Neural progenitor cell (in vitro differentiated cells): Measurements from ENCODE around the gene SENP1. TPM values are rescaled to one million over a fixed set of nuclear protein-coding genes. Genes with fewer than 3 reads are reported as not detected.

Source experiments
- DNase-seq: peaks from one replicate; pipeline ENCODE4 v3.0.0-alpha.2; 2016; ENCODE audit warnings: low spot score
- H2AFZ ChIP-seq: fragments of 200-600 bp; sonication (generic); replicated peaks from 2 replicates; pipeline ENCODE4 v1.6.1; 2016; ENCODE audit warnings: antibody characterized with exemption
- H3F3A ChIP-seq: fragments of 200-600 bp; sonication (generic); 2 replicates; pipeline ENCODE4 v1.6.1; 2016; ENCODE audit warnings: antibody characterized with exemption, low read depth
- H3K27ac ChIP-seq: fragments of 200-600 bp; sonication (generic); 2 replicates; pipeline ENCODE4 v1.5.1; 2016; ENCODE audit warnings: mild to moderate bottlenecking
- H3K27me3 ChIP-seq: fragments of 200-600 bp; sonication (generic); 2 replicates; pipeline ENCODE4 v1.6.1; 2016; ENCODE audit warnings: mild to moderate bottlenecking, moderate library complexity
- H3K36me3 ChIP-seq: fragments of 200-600 bp; sonication (generic); 2 replicates; pipeline ENCODE4 v1.5.1; 2016
- H3K4me1 ChIP-seq: fragments of 200-600 bp; sonication (generic); 2 replicates; pipeline ENCODE4 v1.6.1; 2016; ENCODE audit warnings: mixed run types
- H3K4me2 ChIP-seq: fragments of 200-600 bp; sonication (generic); 2 replicates; pipeline ENCODE4 v1.6.1; 2016
- H3K4me3 ChIP-seq: fragments of 200-600 bp; sonication (generic); 2 replicates; pipeline ENCODE4 v1.5.1; 2016
- H3K79me2 ChIP-seq: fragments of 200-600 bp; sonication (generic); 2 replicates; pipeline ENCODE4 v1.6.1; 2016; ENCODE audit warnings: low read depth
- H3K9ac ChIP-seq: fragments of 200-600 bp; sonication (generic); 2 replicates; pipeline ENCODE4 v1.6.1; 2016
- H3K9me3 ChIP-seq: fragments of 200-600 bp; sonication (generic); 2 replicates; pipeline ENCODE4 v1.5.1; 2016; ENCODE audit warnings: low read depth
- H4K20me1 ChIP-seq: fragments of 200-600 bp; sonication (generic); 2 replicates; pipeline ENCODE4 v1.6.1; 2016; ENCODE audit warnings: low read depth
- H3K27ac Mint-ChIP-seq: 3 replicates; pipeline ENCODE4 v1.8.0; 2021; ENCODE audit warnings: mixed read lengths
- H3K27me3 Mint-ChIP-seq: 2 replicates; pipeline ENCODE4 v1.8.0; 2022; ENCODE audit warnings: low read depth, mild to moderate bottlenecking, inconsistent platforms, moderate library complexity, mixed read lengths; ENCODE audit not compliant: insufficient read depth
- H3K36me3 Mint-ChIP-seq: 3 replicates; pipeline ENCODE4 v1.8.0; 2021; ENCODE audit warnings: mixed read lengths
- H3K4me1 Mint-ChIP-seq: 3 replicates; pipeline ENCODE4 v1.8.0; 2021; ENCODE audit warnings: mixed read lengths
- H3K4me3 Mint-ChIP-seq: 3 replicates; pipeline ENCODE4 v1.8.0; 2021; ENCODE audit warnings: mild to moderate bottlenecking, moderate library complexity, mixed read lengths
- H3K9me3 Mint-ChIP-seq: 3 replicates; pipeline ENCODE4 v1.8.0; 2020; ENCODE audit warnings: mixed read lengths
- EZH2 ChIP-seq: fragments of 200-600 bp; sonication (generic); IDR thresholded peaks from 2 replicates; pipeline ENCODE4 v1.6.1; 2017; ENCODE audit warnings: antibody characterized with exemption, mild to moderate bottlenecking, moderate library complexity
- EZH2phosphoT487 ChIP-seq: fragments of 200-600 bp; sonication (generic); IDR thresholded peaks from 2 replicates; pipeline ENCODE4 v1.6.1; 2017; ENCODE audit warnings: antibody characterized with exemption
- total RNA-seq: library from RNA; depleted of rRNA; stranded (reverse); fragments of >200 nt; gene quantifications from 2 replicates; pipeline ENCODE4 v1.2.3, GENCODE V29; 2015; ENCODE audit warnings: low replicate concordance
- TF ChIP-seq, protein P1 (sequence below): fragments of 200-600 bp; sonication (generic); IDR thresholded peaks from 2 replicates; pipeline ENCODE4 v1.5.1; 2017; ENCODE audit warnings: antibody characterized with exemption, mild to moderate bottlenecking

Gene SENP1
- total RNA-seq, 1 donor from 2014 or later: 89.9 TPM

DNA sequence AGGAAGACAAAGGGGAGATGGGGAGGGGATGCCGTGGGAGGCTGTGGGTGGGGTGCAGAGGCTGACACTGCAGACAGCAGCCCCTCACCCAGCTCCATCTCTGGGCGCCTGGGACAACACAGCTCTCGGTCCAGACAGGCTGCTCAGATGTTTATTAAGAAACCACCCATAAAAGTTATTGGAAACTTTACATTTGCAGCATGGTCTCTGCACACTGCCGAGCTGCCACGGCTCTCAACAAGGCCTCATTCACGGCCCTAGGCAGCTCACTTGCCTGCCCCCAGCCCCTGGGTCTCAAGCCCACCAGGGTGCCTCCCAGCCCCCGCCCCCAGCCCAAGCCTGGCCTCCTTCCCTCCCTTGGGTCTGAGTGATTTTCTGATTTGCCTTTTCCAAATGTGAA is 80.6 kb downstream of the SENP1 start:
- Histone ChIP-seq H3K9me3 (no peaks in the 10 kb centered on the region), H4K20me1 (no peaks in the 10 kb centered on the region), H3K4me3 (no peak overlapping the region), H3K27ac (no peak overlapping the region), H3K79me2 (no peaks in the 10 kb centered on the region), H3K4me1 (peaks cover 82% of the 10 kb centered on the region), H3K9ac (no peak overlapping the region), H2AFZ (no peak overlapping the region), H3K27me3 (peaks cover 56% of the 10 kb centered on the region), H3K4me2 (peak overlapping the region; percentile 18), H3F3A (peaks cover 64% of the 10 kb centered on the region), H3K36me3 (no peaks in the 10 kb centered on the region)
- no peak for DNase-seq
- H3K4me3 Mint-ChIP-seq: no peak overlapping the region
- H3K36me3 Mint-ChIP-seq: no peaks in the 10 kb centered on the region
- TF ChIP-seq EZH2phosphoT487: no peak
- no peaks in the 10 kb centered on the region for H3K27me3 Mint-ChIP-seq
- H3K27ac Mint-ChIP-seq: no peak overlapping the region
- peaks cover 77% of the 10 kb centered on the region for H3K4me1 Mint-ChIP-seq
- H3K9me3 Mint-ChIP-seq: no peaks in the 10 kb centered on the region

- Histone ChIP-seq H3K9me3 (no peaks in the 10 kb centered on the region), H3K27me3 (peaks cover 62% of the 10 kb centered on the region), H3K4me1 (peaks cover 78% of the 10 kb centered on the region), H3K36me3 (no peaks in the 10 kb centered on the region), H3K4me2 (peak overlapping the region; percentile 18), H4K20me1 (no peaks in the 10 kb centered on the region), H3F3A (peaks cover 64% of the 10 kb centered on the region), H3K9ac (no peak overlapping the region), H3K27ac (no peak overlapping the region), H2AFZ (no peak overlapping the region), H3K79me2 (no peaks in the 10 kb centered on the region), H3K4me3 (no peak overlapping the region)
- TF ChIP-seq, protein P1, sequence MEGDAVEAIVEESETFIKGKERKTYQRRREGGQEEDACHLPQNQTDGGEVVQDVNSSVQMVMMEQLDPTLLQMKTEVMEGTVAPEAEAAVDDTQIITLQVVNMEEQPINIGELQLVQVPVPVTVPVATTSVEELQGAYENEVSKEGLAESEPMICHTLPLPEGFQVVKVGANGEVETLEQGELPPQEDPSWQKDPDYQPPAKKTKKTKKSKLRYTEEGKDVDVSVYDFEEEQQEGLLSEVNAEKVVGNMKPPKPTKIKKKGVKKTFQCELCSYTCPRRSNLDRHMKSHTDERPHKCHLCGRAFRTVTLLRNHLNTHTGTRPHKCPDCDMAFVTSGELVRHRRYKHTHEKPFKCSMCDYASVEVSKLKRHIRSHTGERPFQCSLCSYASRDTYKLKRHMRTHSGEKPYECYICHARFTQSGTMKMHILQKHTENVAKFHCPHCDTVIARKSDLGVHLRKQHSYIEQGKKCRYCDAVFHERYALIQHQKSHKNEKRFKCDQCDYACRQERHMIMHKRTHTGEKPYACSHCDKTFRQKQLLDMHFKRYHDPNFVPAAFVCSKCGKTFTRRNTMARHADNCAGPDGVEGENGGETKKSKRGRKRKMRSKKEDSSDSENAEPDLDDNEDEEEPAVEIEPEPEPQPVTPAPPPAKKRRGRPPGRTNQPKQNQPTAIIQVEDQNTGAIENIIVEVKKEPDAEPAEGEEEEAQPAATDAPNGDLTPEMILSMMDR: no peak
- TF ChIP-seq EZH2 (no peak), EZH2phosphoT487 (no peak)
- no peaks in the 10 kb centered on the region for H3K27me3 Mint-ChIP-seq
- no peak overlapping the region for H3K27ac Mint-ChIP-seq
- no peak for DNase-seq
- H3K9me3 Mint-ChIP-seq: no peaks in the 10 kb centered on the region
- H3K4me1 Mint-ChIP-seq: peaks cover 73% of the 10 kb centered on the region
- H3K4me3 Mint-ChIP-seq: no peak overlapping the region
- no peaks in the 10 kb centered on the region for H3K36me3 Mint-ChIP-seq
These were observed 81.1 kb downstream of the SENP1 start for GRCh38 chr12:48024735-48025134.

DNA sequence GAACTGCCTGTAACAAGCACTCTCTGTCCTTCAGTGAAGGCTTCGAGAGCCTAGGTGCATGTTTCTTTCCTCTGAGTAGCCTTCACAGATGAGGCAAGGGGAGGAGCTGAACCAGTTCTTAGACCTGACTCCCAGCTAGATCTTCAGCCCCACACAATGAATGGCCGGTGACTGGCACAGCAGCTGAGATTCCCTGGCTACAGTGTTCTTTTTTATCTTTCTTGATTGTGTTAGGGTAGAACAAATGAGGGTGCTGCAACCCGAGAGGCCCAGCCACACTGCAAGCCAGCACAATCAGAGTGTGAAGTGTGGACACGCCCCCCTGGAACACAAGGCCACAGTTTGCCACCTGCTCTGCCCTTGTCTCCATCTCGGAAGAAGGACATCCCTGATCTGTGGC is 82.5 kb downstream of the SENP1 start:
- Histone ChIP-seq H3K4me2 (peak overlapping the region; percentile 75), H3K79me2 (no peaks in the 10 kb centered on the region), H4K20me1 (no peaks in the 10 kb centered on the region), H3F3A (peaks cover 64% of the 10 kb centered on the region), H3K36me3 (no peaks in the 10 kb centered on the region), H3K27me3 (peaks cover 71% of the 10 kb centered on the region), H3K4me1 (peaks cover 66% of the 10 kb centered on the region), H2AFZ (no peak overlapping the region), H3K9me3 (no peaks in the 10 kb centered on the region), H3K27ac (peak overlapping the region; percentile 23), H3K9ac (no peak overlapping the region), H3K4me3 (peak overlapping the region; percentile 5)
- Mint-ChIP-seq H3K36me3 (no peaks in the 10 kb centered on the region), H3K4me1 (peaks cover 63% of the 10 kb centered on the region), H3K9me3 (no peaks in the 10 kb centered on the region), H3K27me3 (no peaks in the 10 kb centered on the region), H3K27ac (peak overlapping the region; percentile 47), H3K4me3 (no peak overlapping the region)
- TF ChIP-seq, protein P1: no peak
- TF ChIP-seq EZH2 (no peak), EZH2phosphoT487 (no peak)
- peak; percentile 72 for DNase-seq

GRCh38 chr12:48022676-48023385 is 83.0 kb downstream of the SENP1 start:
- H3K27ac ChIP-seq: peak overlapping the region; percentile 23
- H3F3A ChIP-seq: peaks cover 60% of the 10 kb centered on the region
- H2AFZ ChIP-seq: peak overlapping the region; percentile 46
- Mint-ChIP-seq H3K9me3 (no peaks in the 10 kb centered on the region), H3K27ac (no peak overlapping the region), H3K4me1 (peaks cover 59% of the 10 kb centered on the region), H3K36me3 (no peaks in the 10 kb centered on the region), H3K27me3 (no peaks in the 10 kb centered on the region), H3K4me3 (no peak overlapping the region)
- H3K36me3 ChIP-seq: no peaks in the 10 kb centered on the region
- TF ChIP-seq EZH2 (no peak), EZH2phosphoT487 (no peak)
- TF ChIP-seq, protein P1: no peak
- no peaks in the 10 kb centered on the region for H3K9me3 ChIP-seq
- H3K4me1 ChIP-seq: peaks cover 60% of the 10 kb centered on the region
- no peaks in the 10 kb centered on the region for H4K20me1 ChIP-seq
- DNase-seq: peak; percentile 21
- no peak overlapping the region for H3K9ac ChIP-seq
- H3K79me2 ChIP-seq: no peaks in the 10 kb centered on the region
- peaks cover 77% of the 10 kb centered on the region for H3K27me3 ChIP-seq
- H3K4me2 ChIP-seq: peak overlapping the region; percentile 75
- H3K4me3 ChIP-seq: peak overlapping the region; percentile 5
